ENCODE data around the gene MLH1. TPM values are rescaled to one million over a fixed set of nuclear protein-coding genes. Genes with fewer than 3 reads are reported as not detected.
A peak's percentile ranks its signal among the peaks of the same experiment; 100 is the strongest.

The MLH1 gene
- total RNA-seq, 1 experiment from 2014 or later, result 47.2 TPM

GRCh38 chr3:37072892-37073291, 79.6 kb downstream of the MLH1 start:
- POLR2A ChIA-PET, result no interaction called here
- no peaks in the 10 kb centered on the region for H3K27me3 Mint-ChIP-seq (ENCODE audit: low read depth)
- H3K9me3 Mint-ChIP-seq, result no peaks in the 10 kb centered on the region
- no peak for ATAC-seq
- TF ChIP-seq PREB (CRISPR knock-in tag; IDR thresholded peaks at IDR 0.05; ENCODE audit: borderline replicate concordance) (no peak), HMGA2 (CRISPR knock-in tag; IDR thresholded peaks at IDR 0.05) (no peak), CREB1 (CRISPR knock-in tag; IDR thresholded peaks at IDR 0.05) (no peak), SMAD3 (CRISPR knock-in tag; IDR thresholded peaks at IDR 0.05; ENCODE audit: borderline replicate concordance) (no peak), IRF2 (CRISPR knock-in tag; IDR thresholded peaks at IDR 0.05; ENCODE audit: borderline replicate concordance, low read depth) (no peak), NFE2L1 (CRISPR knock-in tag; IDR thresholded peaks at IDR 0.05) (no peak), ZNF532 (CRISPR knock-in tag; IDR thresholded peaks at IDR 0.05; ENCODE audit: borderline replicate concordance) (no peak), IRF1 (CRISPR knock-in tag; IDR thresholded peaks at IDR 0.05) (no peak), NR3C1 (CRISPR knock-in tag; conservative IDR thresholded peaks at IDR 0.05; ENCODE audit: low read depth) (no peak), ZNF512 (CRISPR knock-in tag; IDR thresholded peaks at IDR 0.05; ENCODE audit: borderline replicate concordance) (no peak), TP53 (CRISPR knock-in tag; IDR thresholded peaks at IDR 0.05) (no peak)
- CTCF ChIA-PET, result no interaction called here
- no peaks in the 10 kb centered on the region for H3K36me3 Mint-ChIP-seq
- no peaks in the 10 kb centered on the region for H3K4me1 Mint-ChIP-seq
- no peak overlapping the region for H3K4me3 Mint-ChIP-seq
- DNase-seq (ENCODE audit: low spot score), result no peak
- peak overlapping the region; percentile 2; the same call in 1 of the 2 replicates for H3K27ac Mint-ChIP-seq

GRCh38 chr3:37074178-37074577, 80.9 kb downstream of the MLH1 start:
- H3K27ac Mint-ChIP-seq, result no peak overlapping the region
- no peak for ATAC-seq

More at GRCh38 chr3:37074178-37074577, 80.9 kb downstream of the MLH1 start:
- ChIA-PET POLR2A (no interaction called here), CTCF (no interaction called here)
- Mint-ChIP-seq H3K9me3 (no peaks in the 10 kb centered on the region), H3K27me3 (ENCODE audit: low read depth) (no peaks in the 10 kb centered on the region), H3K4me1 (no peaks in the 10 kb centered on the region), H3K4me3 (no peak overlapping the region), H3K36me3 (no peaks in the 10 kb centered on the region)
- TF ChIP-seq E2F4 (CRISPR knock-in tag; IDR thresholded peaks at IDR 0.05; ENCODE audit: borderline replicate concordance, low read depth) (no peak), ERG (CRISPR knock-in tag; IDR thresholded peaks at IDR 0.05) (no peak), NFE2L1 (CRISPR knock-in tag; IDR thresholded peaks at IDR 0.05) (no peak), ZNF671 (CRISPR knock-in tag; IDR thresholded peaks at IDR 0.05) (no peak), GTF2I (CRISPR knock-in tag; conservative IDR thresholded peaks at IDR 0.05) (no peak), FOXJ3 (CRISPR knock-in tag; IDR thresholded peaks at IDR 0.05; ENCODE audit: borderline replicate concordance) (no peak), HMGA2 (CRISPR knock-in tag; IDR thresholded peaks at IDR 0.05) (no peak), MXD4 (CRISPR knock-in tag; IDR thresholded peaks at IDR 0.05; ENCODE audit: borderline replicate concordance) (no peak), ZNF423 (CRISPR knock-in tag; IDR thresholded peaks at IDR 0.05) (no peak), SOX15 (CRISPR knock-in tag; IDR thresholded peaks at IDR 0.05) (no peak), ATF3 (CRISPR knock-in tag; conservative IDR thresholded peaks at IDR 0.05) (no peak), JUN (CRISPR knock-in tag; IDR thresholded peaks at IDR 0.05) (no peak), ETV6 (CRISPR knock-in tag; IDR thresholded peaks at IDR 0.05) (no peak), KAT7 (CRISPR knock-in tag; IDR thresholded peaks at IDR 0.05; ENCODE audit: borderline replicate concordance) (no peak)
- no peak for DNase-seq (ENCODE audit: low spot score)

Data from WTC11 (cell line).